ENCODE measurements around the gene TMEM220.

GRCh38 chr17:10757647-10758046 is 27.8 kb upstream of the TMEM220 start:
- TF ChIP-seq CTCF (conservative IDR thresholded peaks at IDR 0.05; ENCODE audit: low read depth, low read length): no peak
- no peak for TF ChIP-seq EZH2 (IDR thresholded peaks at IDR 0.05; ENCODE audit: low read length, unreplicated experiment)
